Testis (tissue), 3 donors: Measurements from ENCODE around the gene HOXB3. TPM values are rescaled to one million over a fixed set of nuclear protein-coding genes. Genes with fewer than 3 reads are reported as not detected.

Experiments
- DNase-seq: peaks from one replicate; pipeline ENCODE4 v3.0.0-alpha.2; 2019
- H3K27ac ChIP-seq, 2 donors: fragments of 200-600 bp; sonication (generic); one replicate each; pipeline ENCODE4 v1.5.1; 2019
- H3K27me3 ChIP-seq: fragments of 200-600 bp; sonication (generic); one replicate; pipeline ENCODE4 v1.5.1; 2019
- H3K36me3 ChIP-seq: fragments of 200-600 bp; sonication (generic); one replicate; pipeline ENCODE4 v1.5.1; 2017; ENCODE audit warnings: low read depth; ENCODE audit errors: missing control alignments
- H3K4me1 ChIP-seq: fragments of 200-600 bp; sonication (generic); one replicate; pipeline ENCODE4 v1.5.1; 2019
- H3K4me3 ChIP-seq, 2 donors: fragments of 200-600 bp; sonication (generic); one replicate each; pipeline ENCODE4 v1.5.1; 2017 to 2019
- H3K9me3 ChIP-seq: fragments of 200-600 bp; sonication (generic); one replicate; pipeline ENCODE4 v1.5.1; 2017
- CTCF ChIP-seq, 3 experiments: fragments of 450-650 bp in 2 of 3; fragments of 200-600 bp in 1 of 3; sonication (generic) in 1 of 3; IDR thresholded peaks; one replicate each; pipeline ENCODE4 v1.5.1; 2016 to 2019; ENCODE audit warnings: antibody characterized with exemption in 3 of 3, mild to moderate bottlenecking in 2 of 3, moderate library complexity in 1 of 3
- POLR2A ChIP-seq: fragments of 450-650 bp; IDR thresholded peaks from one replicate; pipeline ENCODE4 v1.6.1; 2017; ENCODE audit warnings: antibody characterized with exemption, mild to moderate bottlenecking, moderate library complexity
- WGBS, 2 donors: methylation state at CpG; one replicate each; pipeline ENCODE4 v1.1.5; 2018; 5-methylcytosine and 5-hydroxymethylcytosine counted together
- intact Hi-C: fragments of 100-400 bp; cut with DNase I; formaldehyde crosslinking; loops from one replicate; pipeline ENCODE4 v1.15.1; 2023; ENCODE audit warnings: low total_unique reads
- polyA plus RNA-seq: library from polyadenylated mRNA; stranded (reverse); fragments of 350-450 nt; fragmentation: Illumina TruSeq; extraction: RNeasy Lipid Tissue Mini Kit (QIAGEN cat#74804); gene quantifications from one replicate; pipeline ENCODE4 v1.2.3, GENCODE V29; 2014; ENCODE audit warnings: low read depth, low replicate concordance; ENCODE audit not compliant: insufficient read depth
- total RNA-seq, 2 donors: library from RNA; depleted of rRNA; stranded (reverse); fragments of >200 nt; gene quantifications; one replicate each; pipeline ENCODE4 v1.2.3, GENCODE V29; 2016

The HOXB3 gene
- total and polyA plus RNA-seq, 3 donors from 2014 or later: 9.2 to 11.4 (median 10.6) TPM

- no peak overlapping the region for H3K4me3 ChIP-seq
- no peak for DNase-seq
- no peak overlapping the region for H3K27ac ChIP-seq
- peaks cover 4% of the 10 kb centered on the region for H3K4me1 ChIP-seq
- H3K9me3 ChIP-seq: no peaks in the 10 kb centered on the region
- intact Hi-C loops: no loop called here
- no peaks in the 10 kb centered on the region for H3K27me3 ChIP-seq
- H3K36me3 ChIP-seq: no peaks in the 10 kb centered on the region
- TF ChIP-seq POLR2A: no peak
- no peak for TF ChIP-seq CTCF (IDR thresholded peaks at IDR 0.05)
- WGBS, 2 donors: 20 to 23% methylated on average over 24 of the region's 24 CpGs
These were observed 42.1 kb downstream of the HOXB3 start for GRCh38 chr17:48547808-48548522.

- Histone ChIP-seq H3K4me1 (peaks cover 4% of the 10 kb centered on the region), H3K27ac (no peak overlapping the region), H3K9me3 (no peaks in the 10 kb centered on the region), H3K27me3 (no peaks in the 10 kb centered on the region), H3K4me3 (no peak overlapping the region), H3K36me3 (no peaks in the 10 kb centered on the region)
- intact Hi-C loops: no loop called here
- WGBS, 2 donors: 29 to 40% methylated on average over 10 of the region's 10 CpGs
- no peak for DNase-seq
- TF ChIP-seq CTCF (IDR thresholded peaks at IDR 0.05): no peak
- TF ChIP-seq POLR2A: no peak
These were observed 42.9 kb downstream of the HOXB3 start for GRCh38 chr17:48546924-48547807.

- Histone ChIP-seq H3K4me3 (no peak overlapping the region), H3K27me3 (no peaks in the 10 kb centered on the region)
These were observed 43.7 kb downstream of the HOXB3 start for GRCh38 chr17:48546137-48546923.

GRCh38 chr17:48545539-48545938 lies 44.5 kb downstream of the HOXB3 start:
- Histone ChIP-seq H3K9me3 (no peaks in the 10 kb centered on the region), H3K4me3 (no peak overlapping the region), H3K27ac (no peak overlapping the region), H3K36me3 (no peaks in the 10 kb centered on the region), H3K4me1 (peaks cover 4% of the 10 kb centered on the region), H3K27me3 (no peaks in the 10 kb centered on the region)
- TF ChIP-seq POLR2A (no peak), CTCF (IDR thresholded peaks at IDR 0.05) (no peak)
- 73 to 75% methylated on average over 1 of the region's 1 CpG for WGBS, 2 donors
- no peak for DNase-seq
- intact Hi-C loops: no loop called here

More at GRCh38 chr17:48546137-48546923, 43.7 kb downstream of the HOXB3 start:
- no peak overlapping the region for H3K27ac ChIP-seq
- peaks cover 4% of the 10 kb centered on the region for H3K4me1 ChIP-seq
- DNase-seq: no peak
- H3K36me3 ChIP-seq: no peaks in the 10 kb centered on the region
- intact Hi-C loops: no loop called here
- TF ChIP-seq POLR2A (no peak), CTCF (IDR thresholded peaks at IDR 0.05) (no peak)
- 35 to 44% methylated on average over 10 of the region's 10 CpGs for WGBS, 2 donors
- H3K9me3 ChIP-seq: no peaks in the 10 kb centered on the region
